ENCODE results near the gene TRAPPC3. TPM values are rescaled to one million over a fixed set of nuclear protein-coding genes. Genes with fewer than 3 reads are reported as not detected.

The TRAPPC3 gene
- total RNA-seq, 1 experiment from 2014 or later: 98.7 TPM

- intact Hi-C loops (cut with micrococcal nuclease; ENCODE audit: unreplicated experiment): loop anchor here (1.0 kb wide), 1 partner anchor 34 kb away; no protein-coding TSS in a partner anchor
- POLR2A ChIA-PET: interaction anchor here (0.5 to 0.7 kb wide), 2 partner anchors 14 to 246 kb away, joined by 3 read pairs; partner anchors contain the start of gene TRAPPC3
- Histone ChIP-seq H3K27ac (ENCODE audit: low read length) (no peak overlapping the region), H3K27me3 (ENCODE audit: control insufficient read depth, insufficient read depth, low read length) (no peaks in the 10 kb centered on the region), H3K4me1 (ENCODE audit: control insufficient read depth, insufficient read depth, low read length) (peaks cover 3% of the 10 kb centered on the region; the same call in 1 of the 2 replicates), H3K36me3 (ENCODE audit: control insufficient read depth, insufficient read depth, low read length) (peaks cover 19% of the 10 kb centered on the region), H3K9me3 (ENCODE audit: control insufficient read depth, insufficient read depth, low read depth, low read length) (no peaks in the 10 kb centered on the region), H3K4me3 (ENCODE audit: low read depth in 2 of 2, low read length in 2 of 2) (no peak overlapping the region)
- no TSS peak for BruUV-seq (replicated peaks)
- TF ChIP-seq REST (IDR thresholded peaks at IDR 0.05; ENCODE audit: insufficient read depth in 1 of 2, low read depth in 2 of 2, low read length in 1 of 2): no peak
- TF ChIP-seq, protein P1, sequence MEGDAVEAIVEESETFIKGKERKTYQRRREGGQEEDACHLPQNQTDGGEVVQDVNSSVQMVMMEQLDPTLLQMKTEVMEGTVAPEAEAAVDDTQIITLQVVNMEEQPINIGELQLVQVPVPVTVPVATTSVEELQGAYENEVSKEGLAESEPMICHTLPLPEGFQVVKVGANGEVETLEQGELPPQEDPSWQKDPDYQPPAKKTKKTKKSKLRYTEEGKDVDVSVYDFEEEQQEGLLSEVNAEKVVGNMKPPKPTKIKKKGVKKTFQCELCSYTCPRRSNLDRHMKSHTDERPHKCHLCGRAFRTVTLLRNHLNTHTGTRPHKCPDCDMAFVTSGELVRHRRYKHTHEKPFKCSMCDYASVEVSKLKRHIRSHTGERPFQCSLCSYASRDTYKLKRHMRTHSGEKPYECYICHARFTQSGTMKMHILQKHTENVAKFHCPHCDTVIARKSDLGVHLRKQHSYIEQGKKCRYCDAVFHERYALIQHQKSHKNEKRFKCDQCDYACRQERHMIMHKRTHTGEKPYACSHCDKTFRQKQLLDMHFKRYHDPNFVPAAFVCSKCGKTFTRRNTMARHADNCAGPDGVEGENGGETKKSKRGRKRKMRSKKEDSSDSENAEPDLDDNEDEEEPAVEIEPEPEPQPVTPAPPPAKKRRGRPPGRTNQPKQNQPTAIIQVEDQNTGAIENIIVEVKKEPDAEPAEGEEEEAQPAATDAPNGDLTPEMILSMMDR (IDR thresholded peaks at IDR 0.05): peak; percentile 87
- DNase-seq (ENCODE audit: low read depth, low spot score) (no peak), ATAC-seq (peak; percentile 80)
- CTCF ChIA-PET: interaction anchor here (0.6 to 1.5 kb wide), 10 partner anchors 11 to 139 kb away, joined by 3 to 12 read pairs (median 4); partner anchors contain the start of gene TRAPPC3
- in situ Hi-C loops (cut with HindIII; ENCODE audit: low pct_unique_long_range_greater_than_20kb, low sequenced_read_pairs): no loop called here
Observed at GRCh38 chr1:36134505-36135329, 14.6 kb downstream of the TRAPPC3 start.

- DNase-seq (ENCODE audit: low read depth, low spot score): no peak
- TF ChIP-seq SIN3A (IDR thresholded peaks at IDR 0.05; ENCODE audit: borderline replicate concordance, insufficient read depth, low read depth, low read length) (no peak), REST (IDR thresholded peaks at IDR 0.05; ENCODE audit: insufficient read depth in 1 of 2, low read depth in 2 of 2, low read length in 1 of 2) (no peak), TCF7L2 (IDR thresholded peaks at IDR 0.05; ENCODE audit: low read depth, low read length) (no peak), POLR2AphosphoS5 (IDR thresholded peaks at IDR 0.05; ENCODE audit: low read depth, low read length) (no peak)
- TF ChIP-seq, protein P1 (IDR thresholded peaks at IDR 0.05): no peak
- Histone ChIP-seq H3K27ac (ENCODE audit: low read length) (no peak overlapping the region), H3K27me3 (ENCODE audit: control insufficient read depth, insufficient read depth, low read length) (no peaks in the 10 kb centered on the region), H3K36me3 (ENCODE audit: control insufficient read depth, insufficient read depth, low read length) (peaks cover 15% of the 10 kb centered on the region), H3K4me3 (ENCODE audit: low read depth in 2 of 2, low read length in 2 of 2) (no peak overlapping the region), H3K4me1 (ENCODE audit: control insufficient read depth, insufficient read depth, low read length) (peaks cover 3% of the 10 kb centered on the region; the same call in 1 of the 2 replicates), H3K9me3 (ENCODE audit: control insufficient read depth, insufficient read depth, low read depth, low read length) (no peaks in the 10 kb centered on the region)
- in situ Hi-C loops (cut with HindIII; ENCODE audit: low pct_unique_long_range_greater_than_20kb, low sequenced_read_pairs): no loop called here
- intact Hi-C loops (cut with micrococcal nuclease; ENCODE audit: unreplicated experiment): loop anchor here (1.0 kb wide), 1 partner anchor 34 kb away; no protein-coding TSS in a partner anchor
- CTCF ChIA-PET: interaction anchor here (0.6 to 1.5 kb wide), 4 partner anchors 24 to 54 kb away, joined by 3 to 8 read pairs (median 4); no protein-coding TSS in a partner anchor
- POLR2A ChIA-PET: interaction anchor here (0.6 kb wide), 1 partner anchor 21 kb away, joined by 3 read pairs; no protein-coding TSS in a partner anchor
- no peak for ATAC-seq
- no TSS peak for BruUV-seq (replicated peaks)
Observed at GRCh38 chr1:36134031-36134430, 15.3 kb downstream of the TRAPPC3 start.
